ENCODE data around the gene ERBIN.
"Not testable (repeated sequence)": the region's sequence is repeated elsewhere in the genome, so short reads cannot be mapped to it uniquely, and the experiment has no call there.

The ERBIN gene

DNA sequence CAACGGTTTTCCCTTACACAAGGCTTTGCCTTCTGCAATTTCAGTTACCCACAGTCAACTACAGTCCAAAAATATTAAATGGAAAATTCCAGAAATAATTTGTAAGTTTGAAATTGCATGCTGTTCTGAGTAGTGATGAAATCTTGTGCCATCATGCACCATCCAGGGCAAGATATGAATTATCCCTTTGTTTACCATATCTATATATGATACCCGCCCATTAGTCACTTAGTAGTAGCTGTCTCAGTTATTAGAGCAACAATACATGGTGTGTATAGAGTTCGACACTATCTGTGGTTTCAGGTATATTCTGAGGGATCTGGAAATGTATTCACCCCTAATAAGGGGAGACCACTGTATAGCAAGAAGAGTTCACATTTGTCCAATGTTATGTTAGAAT is 29.4 kb downstream of the ERBIN start:
- no peak for DNase-seq (ENCODE audit: low read depth, low spot score)
- Histone ChIP-seq H3K4me3 (ENCODE audit: low read length) (no peak overlapping the region), H3K4me1 (ENCODE audit: control insufficient read depth, insufficient read depth, low read length) (no peaks in the 10 kb centered on the region; the same call in 1 of the 2 replicates), H3K9me3 (ENCODE audit: control insufficient read depth, insufficient read depth, low read length) (no peaks in the 10 kb centered on the region), H3K27ac (ENCODE audit: low read length) (no peak overlapping the region), H3K36me3 (ENCODE audit: control insufficient read depth, insufficient read depth, low read length) (no peaks in the 10 kb centered on the region), H3K27me3 (ENCODE audit: control insufficient read depth, insufficient read depth, low read length) (no peaks in the 10 kb centered on the region)
- WGBS (ENCODE audit: insufficient coverage, insufficient read length): no CpG with 5 or more reads among the region's 3 CpGs

DNA sequence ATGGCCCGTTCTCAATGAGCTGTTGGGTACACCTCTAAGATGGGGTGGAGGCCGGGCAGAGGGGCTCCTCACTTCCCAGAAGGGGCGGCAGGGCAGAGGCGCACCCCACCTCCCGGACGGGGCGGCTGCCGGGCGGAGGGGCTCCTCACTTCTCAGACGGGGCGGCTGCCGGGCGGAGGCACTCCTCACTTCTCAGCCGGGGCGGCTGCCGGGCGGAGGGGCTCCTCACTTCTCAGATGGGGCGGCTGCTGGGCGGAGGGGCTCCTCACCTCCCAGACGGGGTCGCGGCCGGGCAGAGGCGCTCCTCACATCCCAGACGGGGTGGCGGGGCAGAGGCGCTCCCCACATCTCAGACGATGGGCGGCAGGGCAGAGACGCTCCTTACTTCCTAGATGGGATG is 31.3 kb downstream of the ERBIN start:
- no CpG with 5 or more reads among the region's 30 CpGs for WGBS (ENCODE audit: insufficient coverage, insufficient read length)
- H3K27ac ChIP-seq (ENCODE audit: low read length); H3K9me3 ChIP-seq (ENCODE audit: control insufficient read depth, insufficient read depth, low read length); H3K36me3 ChIP-seq (ENCODE audit: control insufficient read depth, insufficient read depth, low read length); DNase-seq (ENCODE audit: low read depth, low spot score); H3K4me3 ChIP-seq (ENCODE audit: low read length); H3K4me1 ChIP-seq (ENCODE audit: control insufficient read depth, insufficient read depth, low read length); H3K27me3 ChIP-seq (ENCODE audit: control insufficient read depth, insufficient read depth, low read length): not testable (repeated sequence)

DNA sequence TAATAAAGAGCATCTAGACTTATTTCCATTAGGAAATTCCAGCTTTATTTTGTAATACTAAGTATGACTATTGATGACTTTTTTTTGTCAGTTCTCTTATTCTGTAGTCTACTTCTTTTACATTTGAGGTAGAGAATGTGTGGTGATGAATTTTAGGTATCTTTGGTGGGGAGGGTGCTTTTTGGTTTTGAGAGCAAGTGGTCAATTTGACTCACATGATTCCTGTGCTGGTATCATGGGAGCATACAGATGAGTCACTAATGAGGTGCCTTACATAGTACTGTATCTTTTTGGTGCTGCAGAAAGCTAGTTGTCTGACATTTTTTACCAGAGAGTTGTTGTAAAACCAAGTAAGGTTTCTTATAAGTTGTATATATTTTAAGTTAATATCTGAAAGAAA is 35.3 kb downstream of the ERBIN start:
- Histone ChIP-seq H3K27me3 (ENCODE audit: control insufficient read depth, insufficient read depth, low read length) (no peaks in the 10 kb centered on the region), H3K4me1 (ENCODE audit: control insufficient read depth, insufficient read depth, low read length) (no peaks in the 10 kb centered on the region), H3K4me3 (ENCODE audit: low read length) (no peak overlapping the region), H3K9me3 (ENCODE audit: control insufficient read depth, insufficient read depth, low read length) (no peaks in the 10 kb centered on the region), H3K36me3 (ENCODE audit: control insufficient read depth, insufficient read depth, low read length) (no peaks in the 10 kb centered on the region), H3K27ac (ENCODE audit: low read length) (no peak overlapping the region)
- no peak for DNase-seq (ENCODE audit: low read depth, low spot score)

DNA sequence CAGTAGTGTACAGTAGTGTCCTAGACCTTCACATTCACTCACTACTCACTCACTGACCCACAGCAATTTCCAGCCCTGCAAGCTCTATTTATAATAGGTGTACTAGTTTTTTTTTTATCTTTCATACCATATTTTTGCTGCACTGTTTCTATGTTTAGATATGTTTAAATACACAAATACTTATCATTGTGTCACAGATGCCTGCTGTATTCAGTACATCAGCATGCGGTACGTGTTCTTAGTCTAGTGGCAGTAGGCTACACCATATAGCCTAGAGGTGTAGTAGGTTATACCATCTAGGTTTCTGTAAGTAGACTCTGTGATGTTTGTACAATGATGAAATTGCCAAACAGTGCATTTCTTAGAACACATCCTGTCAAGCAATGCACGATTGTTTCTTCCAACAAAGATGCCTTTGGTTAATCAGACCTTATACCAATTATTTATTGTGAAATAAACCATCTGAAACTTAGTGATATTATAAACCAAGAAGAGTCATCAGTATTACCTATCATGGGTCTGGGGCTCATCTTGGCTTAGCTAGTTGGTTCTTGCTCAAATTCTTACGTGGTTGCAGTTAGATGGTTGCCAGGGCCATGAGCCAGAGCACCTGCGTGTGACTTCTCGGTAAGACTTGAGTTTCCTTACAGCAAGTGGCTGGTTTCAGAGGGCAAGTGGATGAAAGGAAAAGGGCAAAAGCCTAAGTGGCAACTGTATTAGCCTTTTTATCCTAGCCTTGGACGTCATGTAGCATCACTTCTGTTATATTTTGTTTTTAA is 41.1 kb downstream of the ERBIN start:
- no peak for DNase-seq (ENCODE audit: low read depth, low spot score)
- Histone ChIP-seq H3K27me3 (ENCODE audit: control insufficient read depth, insufficient read depth, low read length) (no peaks in the 10 kb centered on the region), H3K36me3 (ENCODE audit: control insufficient read depth, insufficient read depth, low read length) (no peaks in the 10 kb centered on the region), H3K9me3 (ENCODE audit: control insufficient read depth, insufficient read depth, low read length) (no peaks in the 10 kb centered on the region), H3K4me3 (ENCODE audit: low read length) (no peak overlapping the region), H3K4me1 (ENCODE audit: control insufficient read depth, insufficient read depth, low read length) (no peaks in the 10 kb centered on the region), H3K27ac (ENCODE audit: low read length) (no peak overlapping the region)
- WGBS (ENCODE audit: insufficient coverage, insufficient read length): no CpG with 5 or more reads among the region's 7 CpGs

DNA sequence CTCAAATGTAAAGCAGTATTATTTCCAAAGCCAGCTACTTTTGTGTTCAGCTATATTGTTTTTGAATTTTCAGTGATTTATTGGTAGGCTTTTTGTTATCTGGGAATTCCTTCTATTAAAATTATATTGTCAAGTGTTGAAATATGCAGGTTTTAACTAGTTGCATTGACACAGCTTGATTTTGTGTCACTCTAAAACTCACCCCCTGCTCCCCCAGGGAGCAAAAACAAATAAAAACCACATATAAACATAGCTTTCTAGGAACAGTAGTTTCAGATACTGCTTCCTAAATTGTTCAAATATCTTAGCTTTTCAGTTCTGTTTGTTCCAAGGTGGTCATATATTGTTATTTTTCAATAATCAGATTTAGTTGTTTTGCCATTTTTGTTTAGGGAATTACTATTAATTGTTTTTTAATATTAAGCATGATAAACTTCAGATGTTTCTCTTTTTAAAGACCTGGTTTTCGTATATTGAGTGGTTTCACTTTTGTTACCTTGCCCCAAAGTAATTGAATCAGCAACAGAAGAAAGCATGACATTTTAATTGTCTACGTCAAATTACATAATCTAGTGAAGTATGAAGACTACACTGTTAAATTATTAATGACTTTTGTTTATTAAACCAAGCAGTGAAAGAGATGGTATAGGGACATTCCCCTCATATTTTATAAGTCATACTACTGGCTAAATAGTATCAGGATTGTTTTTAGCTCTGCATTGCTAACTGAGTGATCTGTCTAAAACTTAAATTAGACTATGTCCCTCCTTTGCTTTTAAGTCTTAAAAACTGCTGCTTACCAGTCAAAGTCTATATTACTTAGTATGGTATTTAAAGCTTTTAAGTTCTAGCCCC is 43.4 kb downstream of the ERBIN start:
- no peak overlapping the region for H3K27ac ChIP-seq (ENCODE audit: low read length)
- no CpG with 5 or more reads among the region's 2 CpGs for WGBS (ENCODE audit: insufficient coverage, insufficient read length)
- H3K36me3 ChIP-seq (ENCODE audit: control insufficient read depth, insufficient read depth, low read length): no peaks in the 10 kb centered on the region
- H3K4me3 ChIP-seq (ENCODE audit: low read length): no peak overlapping the region
- H3K27me3 ChIP-seq (ENCODE audit: control insufficient read depth, insufficient read depth, low read length): no peaks in the 10 kb centered on the region
- H3K4me1 ChIP-seq (ENCODE audit: control insufficient read depth, insufficient read depth, low read length): no peaks in the 10 kb centered on the region
- H3K9me3 ChIP-seq (ENCODE audit: control insufficient read depth, insufficient read depth, low read length): no peaks in the 10 kb centered on the region
- no peak for DNase-seq (ENCODE audit: low read depth, low spot score)

DNA sequence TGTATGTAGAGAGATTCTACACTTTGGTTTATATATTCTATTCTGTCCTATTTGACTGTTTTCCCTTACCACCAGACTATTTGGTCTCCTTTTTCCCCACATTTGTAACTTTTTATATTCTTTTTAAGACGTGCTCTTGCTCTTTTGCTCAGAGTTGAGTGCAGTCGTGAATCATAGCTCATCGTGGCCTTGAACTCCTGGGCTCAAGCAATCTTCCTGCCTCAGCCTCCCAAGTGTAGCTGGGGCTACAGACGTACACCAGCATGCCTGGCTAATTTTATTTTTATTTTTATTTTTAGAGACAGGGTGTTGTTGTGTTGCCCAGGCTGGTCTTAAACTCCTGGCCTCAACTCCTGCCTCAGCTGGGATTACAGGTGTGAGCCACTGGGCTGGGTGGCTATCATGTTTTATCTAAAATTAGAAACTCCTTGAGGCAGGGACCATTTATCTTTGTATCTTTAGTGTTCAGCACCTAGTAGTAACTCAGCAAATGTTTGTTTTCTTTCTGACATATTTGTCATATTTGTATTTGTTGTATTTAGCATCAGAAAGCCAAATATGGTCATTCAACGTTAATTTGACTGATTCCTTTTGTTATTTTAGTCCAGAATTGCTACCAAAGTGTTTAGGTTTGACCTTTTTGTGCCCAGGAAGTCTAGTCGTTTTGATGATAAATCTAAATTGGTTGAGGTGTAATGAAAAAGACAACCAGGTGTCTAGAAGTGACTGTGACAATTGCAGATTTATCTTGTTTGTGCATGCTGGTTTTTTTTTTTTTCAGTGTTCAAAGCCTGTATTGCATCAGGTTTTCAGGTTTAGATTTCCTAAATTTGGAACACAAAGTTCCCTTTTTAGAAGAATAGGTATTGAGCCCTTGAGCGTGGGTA is 44.3 kb downstream of the ERBIN start:
- H3K9me3 ChIP-seq (ENCODE audit: control insufficient read depth, insufficient read depth, low read length): no peaks in the 10 kb centered on the region
- H3K27ac ChIP-seq (ENCODE audit: low read length): no peak overlapping the region
- H3K36me3 ChIP-seq (ENCODE audit: control insufficient read depth, insufficient read depth, low read length): no peaks in the 10 kb centered on the region
- WGBS (ENCODE audit: insufficient coverage, insufficient read length): no CpG with 5 or more reads among the region's 7 CpGs
- H3K27me3 ChIP-seq (ENCODE audit: control insufficient read depth, insufficient read depth, low read length): no peaks in the 10 kb centered on the region
- H3K4me3 ChIP-seq (ENCODE audit: low read length): no peak overlapping the region
- DNase-seq (ENCODE audit: low read depth, low spot score): no peak
- H3K4me1 ChIP-seq (ENCODE audit: control insufficient read depth, insufficient read depth, low read length): no peaks in the 10 kb centered on the region

DNA sequence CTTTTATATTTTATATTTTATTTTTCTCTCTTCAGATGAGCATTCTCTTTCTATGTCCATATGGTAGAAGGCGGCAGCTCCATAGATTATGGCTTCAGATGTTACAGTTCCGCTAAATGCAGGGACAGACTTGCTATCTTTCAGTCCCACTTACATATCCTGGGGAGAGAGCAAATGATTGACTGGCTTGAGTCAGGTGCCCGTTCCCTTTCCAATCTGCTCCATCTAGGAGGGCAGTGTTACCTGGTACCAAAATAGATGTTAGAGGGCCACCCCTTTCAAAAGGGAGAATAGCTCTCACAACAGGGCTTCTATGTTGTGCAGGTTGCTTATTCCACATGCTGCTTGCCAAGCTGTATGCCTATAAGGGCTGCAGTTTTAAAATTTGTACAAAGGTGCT is 45.3 kb downstream of the ERBIN start:
- no peak overlapping the region for H3K4me3 ChIP-seq (ENCODE audit: low read length)
- no peaks in the 10 kb centered on the region for H3K4me1 ChIP-seq (ENCODE audit: control insufficient read depth, insufficient read depth, low read length)
- no peak overlapping the region for H3K27ac ChIP-seq (ENCODE audit: low read length)
- no peaks in the 10 kb centered on the region for H3K9me3 ChIP-seq (ENCODE audit: control insufficient read depth, insufficient read depth, low read length)
- no CpG with 5 or more reads among the region's 3 CpGs for WGBS (ENCODE audit: insufficient coverage, insufficient read length)
- no peaks in the 10 kb centered on the region for H3K27me3 ChIP-seq (ENCODE audit: control insufficient read depth, insufficient read depth, low read length)
- DNase-seq (ENCODE audit: low read depth, low spot score): no peak
- H3K36me3 ChIP-seq (ENCODE audit: control insufficient read depth, insufficient read depth, low read length): no peaks in the 10 kb centered on the region

DNA sequence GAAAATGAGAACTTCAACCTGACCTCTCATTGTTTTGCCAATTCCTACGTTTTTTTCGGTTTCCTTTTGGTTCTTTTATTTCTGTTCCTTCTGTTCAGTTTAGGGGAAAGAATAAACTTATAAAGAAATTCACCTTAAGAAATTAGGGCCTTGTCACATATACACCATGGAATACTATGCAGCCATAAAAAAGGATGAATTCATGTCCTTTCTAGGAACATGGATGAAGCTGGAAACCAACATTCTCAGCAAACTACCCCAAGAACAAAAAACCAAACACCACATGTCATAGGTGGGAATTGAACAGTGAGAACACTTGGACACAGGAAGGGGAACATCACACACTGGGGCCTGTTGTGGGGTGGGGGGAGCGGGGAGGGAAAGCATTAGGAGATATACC is 46.5 kb downstream of the ERBIN start:
- H3K36me3 ChIP-seq (ENCODE audit: control insufficient read depth, insufficient read depth, low read length); DNase-seq (ENCODE audit: low read depth, low spot score); H3K4me1 ChIP-seq (ENCODE audit: control insufficient read depth, insufficient read depth, low read length); H3K9me3 ChIP-seq (ENCODE audit: control insufficient read depth, insufficient read depth, low read length); H3K27ac ChIP-seq (ENCODE audit: low read length); H3K27me3 ChIP-seq (ENCODE audit: control insufficient read depth, insufficient read depth, low read length); H3K4me3 ChIP-seq (ENCODE audit: low read length): not testable (repeated sequence)
- WGBS (ENCODE audit: insufficient coverage, insufficient read length): no CpG with 5 or more reads among the region's 3 CpGs

DNA sequence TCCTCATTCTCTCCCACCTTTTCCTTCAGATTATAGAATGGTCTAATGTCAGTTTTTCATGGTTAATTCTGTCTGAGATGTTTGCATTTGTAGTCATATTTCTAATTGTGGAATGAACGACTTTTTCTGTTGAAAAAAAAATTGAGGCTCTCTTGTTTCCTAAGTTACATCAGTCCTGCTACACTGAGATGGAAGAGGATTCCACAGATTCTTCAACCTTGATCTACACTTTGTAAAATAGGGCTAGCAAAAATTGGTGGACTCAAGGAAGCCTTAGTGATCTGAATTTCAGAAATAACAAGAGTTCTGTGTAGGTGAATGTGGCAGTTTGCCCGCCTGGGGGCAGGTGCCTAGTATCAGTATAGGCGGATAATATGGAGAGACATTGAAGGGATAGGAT is 51.9 kb downstream of the ERBIN start:
- no peaks in the 10 kb centered on the region; the same call in 1 of the 2 replicates for H3K4me1 ChIP-seq (ENCODE audit: control insufficient read depth, insufficient read depth, low read length)
- peaks cover 4% of the 10 kb centered on the region; the same call in 1 of the 2 replicates for H3K36me3 ChIP-seq (ENCODE audit: control insufficient read depth, insufficient read depth, low read length)
- H3K4me3 ChIP-seq (ENCODE audit: low read length): no peak overlapping the region
- H3K9me3 ChIP-seq (ENCODE audit: control insufficient read depth, insufficient read depth, low read length): no peaks in the 10 kb centered on the region
- H3K27me3 ChIP-seq (ENCODE audit: control insufficient read depth, insufficient read depth, low read length): no peaks in the 10 kb centered on the region
- no peak overlapping the region for H3K27ac ChIP-seq (ENCODE audit: low read length)
- no peak for DNase-seq (ENCODE audit: low read depth, low spot score)
- WGBS (ENCODE audit: insufficient coverage, insufficient read length): no CpG with 5 or more reads among the region's 3 CpGs

DNA sequence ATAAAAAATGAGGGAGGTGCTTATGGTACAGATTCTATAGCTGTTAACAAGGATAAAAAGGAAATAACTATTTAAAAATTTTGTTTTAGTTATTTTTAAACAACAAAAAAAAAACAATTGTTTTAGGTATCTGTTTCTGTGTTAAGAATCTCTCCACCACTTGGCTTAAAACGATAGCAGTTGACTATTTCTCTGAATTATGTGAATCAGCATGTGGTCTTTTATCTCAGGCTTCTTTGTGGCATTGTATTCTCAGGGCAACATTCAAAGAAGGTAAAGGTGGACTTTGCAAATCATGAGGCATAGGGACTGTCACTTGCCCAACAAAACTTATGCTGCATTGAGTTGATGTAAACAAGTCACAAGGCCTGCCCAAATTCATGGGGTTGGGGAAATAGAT is 55.2 kb downstream of the ERBIN start:
- peaks cover 4% of the 10 kb centered on the region; the same call in 1 of the 2 replicates for H3K36me3 ChIP-seq (ENCODE audit: control insufficient read depth, insufficient read depth, low read length)

More for the DNA sequence above, 55.2 kb downstream of the ERBIN start:
- Histone ChIP-seq H3K27me3 (ENCODE audit: control insufficient read depth, insufficient read depth, low read length) (no peaks in the 10 kb centered on the region), H3K4me3 (ENCODE audit: low read length) (no peak overlapping the region), H3K9me3 (ENCODE audit: control insufficient read depth, insufficient read depth, low read length) (no peaks in the 10 kb centered on the region), H3K27ac (ENCODE audit: low read length) (no peak overlapping the region), H3K4me1 (ENCODE audit: control insufficient read depth, insufficient read depth, low read length) (peaks cover 3% of the 10 kb centered on the region)
- WGBS (ENCODE audit: insufficient coverage, insufficient read length): no CpG with 5 or more reads among the region's 1 CpG
- DNase-seq (ENCODE audit: low read depth, low spot score): no peak

Measured in iPS DF 6.9 (cell line).